ENCODE measurements around the gene ZFYVE19.

DNA sequence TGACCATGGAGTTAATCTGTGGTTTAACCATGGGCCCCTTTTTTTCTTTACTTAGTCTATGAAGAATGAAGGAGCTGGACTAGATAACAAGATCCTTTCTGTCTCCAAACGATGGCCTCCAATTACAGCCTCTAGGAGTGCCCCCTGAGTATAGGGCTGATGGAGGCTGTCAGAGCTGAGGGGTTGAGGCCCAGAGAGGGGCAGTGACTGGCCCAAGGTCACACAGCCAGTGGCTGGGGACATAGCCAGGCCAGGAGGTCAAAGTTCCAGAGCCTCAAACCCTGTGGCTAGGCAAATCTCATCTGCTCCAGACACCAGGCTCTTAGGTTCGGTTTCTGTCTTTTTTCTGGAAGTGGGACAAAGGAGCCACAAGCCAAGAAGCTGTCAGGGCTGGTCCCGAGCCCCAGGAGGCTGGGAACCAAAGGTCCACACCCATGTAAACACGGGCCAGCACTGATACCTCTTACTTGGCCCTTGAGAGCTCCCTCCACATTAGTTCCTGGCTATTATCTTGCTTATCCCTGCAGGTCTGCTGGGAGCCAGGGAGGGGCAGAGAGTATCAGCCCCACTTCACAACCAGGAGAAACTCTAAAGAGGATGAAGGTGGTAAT is 56.9 kb downstream of the ZFYVE19 start:
- TF ChIP-seq, protein P1, sequence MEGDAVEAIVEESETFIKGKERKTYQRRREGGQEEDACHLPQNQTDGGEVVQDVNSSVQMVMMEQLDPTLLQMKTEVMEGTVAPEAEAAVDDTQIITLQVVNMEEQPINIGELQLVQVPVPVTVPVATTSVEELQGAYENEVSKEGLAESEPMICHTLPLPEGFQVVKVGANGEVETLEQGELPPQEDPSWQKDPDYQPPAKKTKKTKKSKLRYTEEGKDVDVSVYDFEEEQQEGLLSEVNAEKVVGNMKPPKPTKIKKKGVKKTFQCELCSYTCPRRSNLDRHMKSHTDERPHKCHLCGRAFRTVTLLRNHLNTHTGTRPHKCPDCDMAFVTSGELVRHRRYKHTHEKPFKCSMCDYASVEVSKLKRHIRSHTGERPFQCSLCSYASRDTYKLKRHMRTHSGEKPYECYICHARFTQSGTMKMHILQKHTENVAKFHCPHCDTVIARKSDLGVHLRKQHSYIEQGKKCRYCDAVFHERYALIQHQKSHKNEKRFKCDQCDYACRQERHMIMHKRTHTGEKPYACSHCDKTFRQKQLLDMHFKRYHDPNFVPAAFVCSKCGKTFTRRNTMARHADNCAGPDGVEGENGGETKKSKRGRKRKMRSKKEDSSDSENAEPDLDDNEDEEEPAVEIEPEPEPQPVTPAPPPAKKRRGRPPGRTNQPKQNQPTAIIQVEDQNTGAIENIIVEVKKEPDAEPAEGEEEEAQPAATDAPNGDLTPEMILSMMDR (IDR thresholded peaks at IDR 0.05; ENCODE audit: borderline replicate concordance, extremely low read depth, low read length, poor library complexity, severe bottlenecking) = no peak
- no peak for TF ChIP-seq EZH2 (IDR thresholded peaks at IDR 0.05; ENCODE audit: borderline replicate concordance, low read depth, low read length, severe bottlenecking)
